PC-3 (cell line): Measurements from ENCODE around the gene TNFRSF25. TPM values are rescaled to one million over a fixed set of nuclear protein-coding genes. Genes with fewer than 3 reads are reported as not detected.
"Not testable (repeated sequence)": the region's sequence is repeated elsewhere in the genome, so short reads cannot be mapped to it uniquely, and the experiment has no call there.

Source experiments
- ATAC-seq: fragments of 200-7000 bp; cut with Tn5 transposase; 2 replicates; pipeline ENCODE4 v1.9.1; 2020; ENCODE audit warnings: mild to moderate bottlenecking, moderate library complexity
- BruUV-seq: library from RNA; stranded (reverse); fragments of 400-500 nt; replicated peaks from 2 replicates; lab custom pipeline; 2021; lab: Mats Ljungman, UMichigan
- CTCF ChIA-PET: fragments of 300-600 bp; sonication (Branson Sonifier 250); formaldehyde crosslinking; loops from one replicate; lab custom pipeline; 2022; ENCODE audit warnings: antibody characterized with exemption; lab: Charles Lee
- POLR2A ChIA-PET: fragments of 300-600 bp; sonication (Branson Sonifier 250); formaldehyde crosslinking; loops from one replicate; lab custom pipeline; 2022; ENCODE audit warnings: antibody characterized with exemption; ENCODE audit not compliant: unreplicated experiment; lab: Charles Lee
- DNase-seq: peaks from one replicate; pipeline ENCODE4 v3.0.0-alpha.2; 2015
- H2AFZ ChIP-seq: fragments of 300-600 bp; sonication (generic); 2 replicates; pipeline ENCODE4 v1.6.0; 2016; ENCODE audit warnings: antibody characterized with exemption, low read length
- H3F3A ChIP-seq: fragments of 300-600 bp; sonication (generic); one replicate; pipeline ENCODE4 v1.6.0; 2017; ENCODE audit warnings: antibody characterized with exemption, low read length, control low read depth, mild to moderate bottlenecking; ENCODE audit not compliant: unreplicated experiment
- H3K27ac ChIP-seq: fragments of 300-600 bp; sonication (generic); 2 replicates; pipeline ENCODE4 v1.5.1; 2016; ENCODE audit warnings: mild to moderate bottlenecking, low read length
- H3K27me3 ChIP-seq: fragments of 300-600 bp; sonication (generic); 2 replicates; pipeline ENCODE4 v1.6.1; 2016; ENCODE audit warnings: low read length, mixed read lengths
- H3K36me3 ChIP-seq: fragments of 300-600 bp; sonication (generic); 2 replicates; pipeline ENCODE4 v1.6.1; 2016; ENCODE audit warnings: low read depth, mixed run types, low read length, mixed read lengths
- H3K4me1 ChIP-seq: fragments of 300-600 bp; sonication (generic); 2 replicates; pipeline ENCODE4 v1.5.1; 2016; ENCODE audit warnings: low read length; ENCODE audit not compliant: insufficient read depth
- H3K4me2 ChIP-seq: fragments of 300-600 bp; sonication (generic); 2 replicates; pipeline ENCODE4 v1.6.0; 2016; ENCODE audit warnings: low read length
- H3K4me3 ChIP-seq: fragments of 300-600 bp; sonication (generic); 2 replicates; pipeline ENCODE4 v1.5.1; 2016; ENCODE audit warnings: mild to moderate bottlenecking, low read length, mixed read lengths
- H3K79me2 ChIP-seq: fragments of 300-600 bp; sonication (generic); 2 replicates; pipeline ENCODE4 v1.6.1; 2017; ENCODE audit warnings: low read length, mixed read lengths
- H3K9ac ChIP-seq: fragments of 300-600 bp; sonication (generic); 2 replicates; pipeline ENCODE4 v1.6.0; 2016; ENCODE audit warnings: mild to moderate bottlenecking, low read length
- H3K9me2 ChIP-seq: fragments of 300-600 bp; sonication (generic); replicated peaks from 2 replicates; pipeline ENCODE4 v1.6.1; 2016; ENCODE audit warnings: mixed run types, low read length, mixed read lengths
- H3K9me3 ChIP-seq: fragments of 300-600 bp; sonication (generic); 2 replicates; pipeline ENCODE4 v1.6.1; 2016; ENCODE audit warnings: low read length, mixed read lengths
- H4K20me1 ChIP-seq: fragments of 300-600 bp; sonication (generic); 2 replicates; pipeline ENCODE4 v1.6.1; 2016; ENCODE audit warnings: low read length, mixed read lengths
- EZH2 ChIP-seq: fragments of 300-600 bp; sonication (generic); IDR thresholded peaks from one replicate; pipeline ENCODE4 v1.6.1; 2017; ENCODE audit warnings: antibody characterized with exemption, mild to moderate bottlenecking, low read length; ENCODE audit not compliant: unreplicated experiment
- intact Hi-C: fragments of 100-400 bp; cut with micrococcal nuclease; formaldehyde crosslinking; loops from 2 replicates; pipeline ENCODE4 v1.9.0; 2023
- total RNA-seq: library from RNA; depleted of rRNA; stranded (reverse); fragments of >200 nt; gene quantifications from 2 replicates; pipeline ENCODE4 v1.2.3, GENCODE V29; 2014
- TF ChIP-seq, protein P1 (sequence below): fragments of 300-600 bp; sonication (generic); conservative IDR thresholded peaks from 2 replicates; pipeline ENCODE4 v1.5.1; 2017; ENCODE audit warnings: antibody characterized with exemption, low read depth, mild to moderate bottlenecking, low read length

Gene TNFRSF25
- total RNA-seq, 1 experiment from 2014 or later = 42.5 TPM

GRCh38 chr1:6438047-6438525 is 27.9 kb downstream of the TNFRSF25 start:
- no peaks in the 10 kb centered on the region for H3K9me2 ChIP-seq
- H2AFZ ChIP-seq = no peak overlapping the region
- DNase-seq = peak; percentile 92
- H3K4me2 ChIP-seq = no peak overlapping the region
- ATAC-seq = peak; percentile 65
- H3K9ac ChIP-seq = no peak overlapping the region
- H3K4me3 ChIP-seq = no peak overlapping the region
- no peaks in the 10 kb centered on the region for H3K79me2 ChIP-seq
- no peaks in the 10 kb centered on the region for H3K9me3 ChIP-seq
- H3K4me1 ChIP-seq = no peaks in the 10 kb centered on the region; the same call in 1 of the 2 replicates
- POLR2A ChIA-PET = interaction anchor here (0.6 kb wide), 1 partner anchor 12 kb away, joined by 4 read pairs; no protein-coding TSS in a partner anchor
- TF ChIP-seq EZH2 = no peak
- TF ChIP-seq, protein P1, sequence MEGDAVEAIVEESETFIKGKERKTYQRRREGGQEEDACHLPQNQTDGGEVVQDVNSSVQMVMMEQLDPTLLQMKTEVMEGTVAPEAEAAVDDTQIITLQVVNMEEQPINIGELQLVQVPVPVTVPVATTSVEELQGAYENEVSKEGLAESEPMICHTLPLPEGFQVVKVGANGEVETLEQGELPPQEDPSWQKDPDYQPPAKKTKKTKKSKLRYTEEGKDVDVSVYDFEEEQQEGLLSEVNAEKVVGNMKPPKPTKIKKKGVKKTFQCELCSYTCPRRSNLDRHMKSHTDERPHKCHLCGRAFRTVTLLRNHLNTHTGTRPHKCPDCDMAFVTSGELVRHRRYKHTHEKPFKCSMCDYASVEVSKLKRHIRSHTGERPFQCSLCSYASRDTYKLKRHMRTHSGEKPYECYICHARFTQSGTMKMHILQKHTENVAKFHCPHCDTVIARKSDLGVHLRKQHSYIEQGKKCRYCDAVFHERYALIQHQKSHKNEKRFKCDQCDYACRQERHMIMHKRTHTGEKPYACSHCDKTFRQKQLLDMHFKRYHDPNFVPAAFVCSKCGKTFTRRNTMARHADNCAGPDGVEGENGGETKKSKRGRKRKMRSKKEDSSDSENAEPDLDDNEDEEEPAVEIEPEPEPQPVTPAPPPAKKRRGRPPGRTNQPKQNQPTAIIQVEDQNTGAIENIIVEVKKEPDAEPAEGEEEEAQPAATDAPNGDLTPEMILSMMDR = peak; percentile 94
- no TSS peak for BruUV-seq
- H3K36me3 ChIP-seq = no peaks in the 10 kb centered on the region
- no peaks in the 10 kb centered on the region for H3F3A ChIP-seq
- CTCF ChIA-PET = interaction anchor here (0.6 to 2.9 kb wide), 14 partner anchors 15 to 233 kb away, joined by 3 to 29 read pairs (median 6); partner anchors contain the start of genes ACOT7 and HES2
- H4K20me1 ChIP-seq = no peaks in the 10 kb centered on the region
- no peaks in the 10 kb centered on the region for H3K27me3 ChIP-seq
- intact Hi-C loops = loop anchor here (1.0 to 2.0 kb wide), 3 partner anchors 15 to 75 kb away; no protein-coding TSS in a partner anchor
- H3K27ac ChIP-seq = no peak overlapping the region

- CTCF ChIA-PET = interaction anchor here (0.6 to 2.9 kb wide), 14 partner anchors 14 to 232 kb away, joined by 3 to 29 read pairs (median 6); partner anchors contain the start of genes ACOT7 and HES2
- intact Hi-C loops, H2AFZ ChIP-seq, H3K4me3 ChIP-seq, H3K9ac ChIP-seq, H3K4me2 ChIP-seq, H3K36me3 ChIP-seq, H4K20me1 ChIP-seq, H3F3A ChIP-seq, H3K79me2 ChIP-seq, H3K9me3 ChIP-seq, H3K9me2 ChIP-seq, H3K27me3 ChIP-seq, H3K4me1 ChIP-seq, H3K27ac ChIP-seq, BruUV-seq: not testable (repeated sequence)
- TF ChIP-seq, protein P1 = peak; percentile 63
- ATAC-seq (peak; percentile 26), DNase-seq (peak; percentile 74)
- POLR2A ChIA-PET = interaction anchor here (0.6 kb wide), 1 partner anchor 11 kb away, joined by 4 read pairs; no protein-coding TSS in a partner anchor
Measured at GRCh38 chr1:6437012-6437700, 28.8 kb downstream of the TNFRSF25 start.

DNA sequence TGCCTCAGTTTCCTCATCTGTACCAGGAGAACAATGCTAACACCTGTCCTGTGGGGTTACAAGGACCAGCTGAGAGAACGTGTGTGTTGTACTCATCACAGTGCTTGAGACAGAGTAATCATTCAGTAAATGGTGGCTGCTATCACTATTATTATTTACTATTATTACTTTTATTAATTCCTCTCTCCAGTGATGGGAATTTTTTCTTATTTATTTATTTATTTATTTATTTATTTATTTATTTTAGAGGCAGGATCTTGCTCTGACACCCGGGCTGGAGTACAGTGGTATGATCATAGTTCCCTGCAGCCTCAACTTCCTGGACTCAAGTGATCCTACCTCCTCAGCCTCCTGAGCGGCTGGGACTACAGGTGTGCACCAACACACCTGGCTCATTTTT is 29.7 kb downstream of the TNFRSF25 start:
- H3K27me3 ChIP-seq, intact Hi-C loops, H3F3A ChIP-seq, H3K36me3 ChIP-seq, H4K20me1 ChIP-seq, H3K4me1 ChIP-seq, H3K79me2 ChIP-seq, BruUV-seq, H3K27ac ChIP-seq, H3K4me2 ChIP-seq, H3K9ac ChIP-seq, H3K9me2 ChIP-seq, ATAC-seq, H2AFZ ChIP-seq, DNase-seq, H3K4me3 ChIP-seq, POLR2A ChIA-PET, H3K9me3 ChIP-seq: not testable (repeated sequence)
- CTCF ChIA-PET = interaction anchor here (0.6 to 1.0 kb wide), 2 partner anchors 26 to 190 kb away, joined by 3 read pairs; no protein-coding TSS in a partner anchor
